ENCODE measurements around the gene GULP1.

Gene GULP1

GRCh38 chr2:188607501-188607900 is 315.8 kb downstream of the GULP1 start:
- H2AFZ ChIP-seq (ENCODE audit: low read depth, low read length): no peak overlapping the region
- TF ChIP-seq EZH2 (IDR thresholded peaks at IDR 0.05; ENCODE audit: borderline replicate concordance, low read depth, low read length, severe bottlenecking): no peak
- TF ChIP-seq, protein P1, sequence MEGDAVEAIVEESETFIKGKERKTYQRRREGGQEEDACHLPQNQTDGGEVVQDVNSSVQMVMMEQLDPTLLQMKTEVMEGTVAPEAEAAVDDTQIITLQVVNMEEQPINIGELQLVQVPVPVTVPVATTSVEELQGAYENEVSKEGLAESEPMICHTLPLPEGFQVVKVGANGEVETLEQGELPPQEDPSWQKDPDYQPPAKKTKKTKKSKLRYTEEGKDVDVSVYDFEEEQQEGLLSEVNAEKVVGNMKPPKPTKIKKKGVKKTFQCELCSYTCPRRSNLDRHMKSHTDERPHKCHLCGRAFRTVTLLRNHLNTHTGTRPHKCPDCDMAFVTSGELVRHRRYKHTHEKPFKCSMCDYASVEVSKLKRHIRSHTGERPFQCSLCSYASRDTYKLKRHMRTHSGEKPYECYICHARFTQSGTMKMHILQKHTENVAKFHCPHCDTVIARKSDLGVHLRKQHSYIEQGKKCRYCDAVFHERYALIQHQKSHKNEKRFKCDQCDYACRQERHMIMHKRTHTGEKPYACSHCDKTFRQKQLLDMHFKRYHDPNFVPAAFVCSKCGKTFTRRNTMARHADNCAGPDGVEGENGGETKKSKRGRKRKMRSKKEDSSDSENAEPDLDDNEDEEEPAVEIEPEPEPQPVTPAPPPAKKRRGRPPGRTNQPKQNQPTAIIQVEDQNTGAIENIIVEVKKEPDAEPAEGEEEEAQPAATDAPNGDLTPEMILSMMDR (IDR thresholded peaks at IDR 0.05; ENCODE audit: borderline replicate concordance, extremely low read depth, low read length, poor library complexity, severe bottlenecking): no peak
- H3K27me3 ChIP-seq (ENCODE audit: insufficient read depth, low read length, poor library complexity): no peaks in the 10 kb centered on the region
- no peaks in the 10 kb centered on the region for H4K20me1 ChIP-seq (ENCODE audit: insufficient read depth, low read length)
- H3K36me3 ChIP-seq (ENCODE audit: insufficient read depth, low read length): no peaks in the 10 kb centered on the region
- no peak overlapping the region for H3K4me2 ChIP-seq (ENCODE audit: insufficient read depth, low read length)
- DNase-seq (peak; percentile 7), ATAC-seq (ENCODE audit: insufficient read depth, low read depth) (no peak)
- no peaks in the 10 kb centered on the region for H3K4me1 ChIP-seq (ENCODE audit: insufficient read depth, low read length)
- H3K79me2 ChIP-seq (ENCODE audit: insufficient read depth, low read length): no peaks in the 10 kb centered on the region
- H3K4me3 ChIP-seq (ENCODE audit: low read depth in 1 of 2, low read length in 2 of 2): no peak overlapping the region
- H3K27ac ChIP-seq (ENCODE audit: low read length): no peak overlapping the region
- H3K9me3 ChIP-seq (ENCODE audit: insufficient read depth, low read length, severe bottlenecking): no peaks in the 10 kb centered on the region
- H3K9ac ChIP-seq (ENCODE audit: low read depth, low read length): no peak overlapping the region

DNA sequence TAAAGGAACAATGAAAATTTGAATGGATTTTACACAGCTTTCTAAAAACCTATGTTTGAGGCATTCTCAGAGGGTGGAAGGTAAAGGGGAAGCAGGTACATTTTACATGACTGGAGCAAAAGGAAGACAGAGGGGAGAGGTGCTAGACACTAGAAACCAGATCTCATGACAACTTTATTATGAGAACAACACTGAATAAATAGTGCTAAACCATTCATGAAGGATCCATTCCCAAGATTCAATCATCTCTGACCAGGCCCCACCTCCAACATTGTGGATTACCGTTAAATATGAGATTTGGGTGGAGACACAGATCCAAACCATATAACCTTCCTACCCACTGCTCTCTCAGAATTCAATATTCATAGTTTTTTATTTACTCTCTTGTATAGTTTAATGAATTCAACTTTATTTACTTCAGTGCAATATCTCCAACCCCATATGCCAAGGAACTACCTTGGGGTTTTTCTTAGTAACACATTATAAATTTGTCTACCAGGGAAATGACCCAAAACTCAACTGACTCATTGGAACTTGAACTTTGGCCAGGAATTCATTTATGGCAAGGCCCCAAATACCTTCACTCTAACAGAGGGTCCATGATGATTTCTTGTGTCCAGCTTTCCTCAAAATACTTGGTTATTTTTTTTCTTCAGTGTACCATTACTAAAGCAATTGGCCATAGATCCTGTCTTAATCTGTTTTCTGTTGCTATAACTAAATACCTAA is 317.8 kb downstream of the GULP1 start:
- Histone ChIP-seq H3K9ac (ENCODE audit: low read depth, low read length) (no peak overlapping the region), H3K27me3 (ENCODE audit: insufficient read depth, low read length, poor library complexity) (no peaks in the 10 kb centered on the region), H3K36me3 (ENCODE audit: insufficient read depth, low read length) (no peaks in the 10 kb centered on the region), H2AFZ (ENCODE audit: low read depth, low read length) (no peak overlapping the region), H3K9me3 (ENCODE audit: insufficient read depth, low read length, severe bottlenecking) (no peaks in the 10 kb centered on the region), H3K79me2 (ENCODE audit: insufficient read depth, low read length) (no peaks in the 10 kb centered on the region), H3K4me2 (ENCODE audit: insufficient read depth, low read length) (no peak overlapping the region), H4K20me1 (ENCODE audit: insufficient read depth, low read length) (no peaks in the 10 kb centered on the region), H3K4me1 (ENCODE audit: insufficient read depth, low read length) (no peaks in the 10 kb centered on the region), H3K27ac (ENCODE audit: low read length) (no peak overlapping the region), H3K4me3 (ENCODE audit: low read depth in 1 of 2, low read length in 2 of 2) (no peak overlapping the region)
- no peak for ATAC-seq (ENCODE audit: insufficient read depth, low read depth)
- no peak for TF ChIP-seq EZH2 (IDR thresholded peaks at IDR 0.05; ENCODE audit: borderline replicate concordance, low read depth, low read length, severe bottlenecking)
- TF ChIP-seq, protein P1 (IDR thresholded peaks at IDR 0.05; ENCODE audit: borderline replicate concordance, extremely low read depth, low read length, poor library complexity, severe bottlenecking): no peak
- DNase-seq: no peak

GRCh38 chr2:188610050-188610444 is 318.4 kb downstream of the GULP1 start:
- Histone ChIP-seq H2AFZ (ENCODE audit: low read depth, low read length) (no peak overlapping the region), H3K4me3 (ENCODE audit: low read depth in 1 of 2, low read length in 2 of 2) (no peak overlapping the region), H3K4me2 (ENCODE audit: insufficient read depth, low read length) (no peak overlapping the region), H3K4me1 (ENCODE audit: insufficient read depth, low read length) (no peaks in the 10 kb centered on the region), H3K27me3 (ENCODE audit: insufficient read depth, low read length, poor library complexity) (no peaks in the 10 kb centered on the region), H3K9ac (ENCODE audit: low read depth, low read length) (no peak overlapping the region), H4K20me1 (ENCODE audit: insufficient read depth, low read length) (no peaks in the 10 kb centered on the region), H3K27ac (ENCODE audit: low read length) (no peak overlapping the region), H3K79me2 (ENCODE audit: insufficient read depth, low read length) (no peaks in the 10 kb centered on the region), H3K9me3 (ENCODE audit: insufficient read depth, low read length, severe bottlenecking) (no peaks in the 10 kb centered on the region), H3K36me3 (ENCODE audit: insufficient read depth, low read length) (no peaks in the 10 kb centered on the region)
- ATAC-seq (ENCODE audit: insufficient read depth, low read depth) (no peak), DNase-seq (no peak)
- no peak for TF ChIP-seq EZH2 (IDR thresholded peaks at IDR 0.05; ENCODE audit: borderline replicate concordance, low read depth, low read length, severe bottlenecking)
- TF ChIP-seq, protein P1 (IDR thresholded peaks at IDR 0.05; ENCODE audit: borderline replicate concordance, extremely low read depth, low read length, poor library complexity, severe bottlenecking): no peak

Measured in DND-41 (cell line).